OCI-LY1 (cell line): ENCODE data around the gene CCDC73.
"Not testable (repeated sequence)": the region's sequence is repeated elsewhere in the genome, so short reads cannot be mapped to it uniquely, and the experiment has no call there.

Experiments used
- CTCF ChIP-seq: fragments of 200-600 bp; sonication (generic), shearing (Covaris generic); IDR thresholded peaks from 2 replicates; pipeline ENCODE4 v1.5.1; 2017; ENCODE audit warnings: mild to moderate bottlenecking, antibody characterized with exemption, low read length, moderate library complexity, mixed read lengths
- EZH2 ChIP-seq: fragments of 200-600 bp; sonication (generic), shearing (Covaris generic); IDR thresholded peaks from 2 replicates; pipeline ENCODE4 v1.8.0; 2017; ENCODE audit warnings: borderline replicate concordance, mixed run types, mild to moderate bottlenecking, antibody characterized with exemption, low read length, moderate library complexity, mixed read lengths

- TF ChIP-seq CTCF, EZH2: not testable (repeated sequence)
Measured at GRCh38 chr11:32596114-32596513, 198.3 kb downstream of the CCDC73 start.
